Measurements from ENCODE around the gene TADA2A.
"Not testable (repeated sequence)": the region's sequence is repeated elsewhere in the genome, so short reads cannot be mapped to it uniquely, and the experiment has no call there.

TADA2A gene

DNA sequence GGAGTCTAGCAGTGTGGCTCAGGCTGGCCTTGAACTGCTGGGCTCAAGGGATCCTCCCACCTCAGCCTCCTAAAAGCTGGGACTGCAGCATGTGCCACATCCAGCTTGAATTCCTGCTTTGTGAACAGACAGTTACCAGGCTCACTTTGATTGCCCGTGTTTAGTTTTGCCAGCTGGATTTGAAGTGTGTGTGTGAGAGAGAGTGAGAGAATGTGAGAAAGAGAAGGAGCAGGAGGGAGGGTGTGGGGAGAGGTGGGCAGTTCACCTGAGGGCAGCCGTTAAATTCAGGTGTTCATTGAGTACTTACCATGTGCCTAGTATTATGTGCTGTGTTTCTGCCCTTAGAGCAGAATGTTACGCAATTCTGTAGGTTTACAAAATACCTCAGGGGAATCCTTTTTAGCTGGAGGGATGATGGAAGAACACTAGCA lies 87.7 kb downstream of the TADA2A start:
- no peak for DNase-seq

- no peak for DNase-seq
These were observed 88.3 kb downstream of the TADA2A start for GRCh38 chr17:37494971-37495370.

DNA sequence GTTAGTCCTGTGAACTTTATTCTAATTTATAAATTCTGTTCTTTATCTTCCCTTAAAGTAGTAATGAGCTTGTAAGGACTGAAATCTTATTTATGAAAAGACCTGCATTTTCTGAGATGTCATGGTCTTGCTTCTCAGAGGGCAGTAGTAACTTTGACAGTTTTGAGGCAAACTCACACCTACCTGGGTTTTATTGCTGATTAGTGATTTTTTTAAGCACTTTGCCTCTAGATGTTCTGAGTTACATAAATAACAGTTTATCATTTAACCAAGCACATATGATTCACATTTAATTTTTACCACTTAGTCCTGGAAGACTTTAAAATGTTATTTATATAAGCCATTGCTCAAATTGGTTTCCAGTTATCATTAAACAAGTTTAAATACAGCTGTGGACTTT lies 93.7 kb downstream of the TADA2A start:
- DNase-seq = no peak

DNA sequence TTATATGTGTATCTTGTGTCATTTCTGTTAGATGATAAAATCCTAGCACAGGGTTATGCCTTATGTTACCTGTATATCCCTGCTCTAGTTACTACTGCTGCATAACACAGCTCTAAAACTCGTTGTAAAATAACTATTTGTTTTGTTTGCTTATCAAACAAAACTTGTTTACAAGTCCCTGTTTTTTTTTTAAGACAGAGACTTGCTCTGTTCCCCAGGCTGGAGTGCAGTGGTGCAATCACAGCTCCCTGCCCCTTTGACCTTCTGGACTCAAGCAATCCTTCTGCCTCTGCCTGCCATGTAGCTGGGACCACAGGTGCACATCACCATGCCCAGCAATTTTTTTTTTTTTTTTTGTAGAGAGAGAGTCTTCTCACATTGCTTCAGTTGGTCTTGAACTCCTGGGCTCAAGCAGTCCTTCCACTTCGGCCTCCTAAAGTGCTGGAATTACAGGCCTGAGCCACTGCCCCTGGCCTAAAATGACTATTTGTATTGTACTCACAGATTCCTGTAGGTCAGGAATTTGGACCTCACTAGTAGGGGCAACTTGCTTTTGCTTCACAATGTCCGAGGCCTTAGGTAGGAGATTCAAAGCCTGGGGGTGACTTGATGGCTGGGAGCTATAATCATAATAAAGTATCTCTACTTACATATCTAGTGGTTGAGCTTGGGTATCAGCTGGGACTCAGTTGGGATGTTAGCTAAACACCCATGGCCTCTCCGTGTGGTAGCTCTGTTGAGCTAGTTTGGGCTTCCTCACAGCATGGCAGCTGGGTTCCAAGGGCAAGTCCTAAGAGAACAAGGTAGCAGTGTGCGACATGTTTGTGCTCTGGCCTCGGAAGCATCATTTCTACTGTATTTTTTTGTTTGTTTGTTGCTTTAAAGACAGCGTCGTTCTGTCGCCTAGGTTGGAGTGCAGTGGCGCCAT lies 95.6 kb downstream of the TADA2A start:
- DNase-seq = no peak

DNA sequence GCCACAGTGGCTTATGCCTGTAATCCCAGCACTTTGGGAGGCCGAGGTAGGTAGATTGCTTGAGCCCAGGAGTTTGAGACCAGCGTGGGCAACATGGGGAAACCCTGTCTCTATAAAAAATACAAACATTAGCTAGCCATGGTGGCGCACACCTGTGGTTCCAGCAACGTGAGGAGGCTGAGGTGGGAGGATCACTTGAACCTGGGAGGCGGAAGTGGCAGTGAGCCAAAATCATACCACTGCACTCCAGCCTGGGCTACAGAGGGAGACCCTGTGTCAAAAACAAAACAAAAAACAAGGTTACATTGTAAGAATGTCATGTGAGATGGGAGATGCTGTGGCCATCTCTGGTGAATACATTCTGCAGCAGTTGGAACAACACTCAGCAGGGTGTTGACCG lies 96.5 kb downstream of the TADA2A start:
- DNase-seq = no peak

DNA sequence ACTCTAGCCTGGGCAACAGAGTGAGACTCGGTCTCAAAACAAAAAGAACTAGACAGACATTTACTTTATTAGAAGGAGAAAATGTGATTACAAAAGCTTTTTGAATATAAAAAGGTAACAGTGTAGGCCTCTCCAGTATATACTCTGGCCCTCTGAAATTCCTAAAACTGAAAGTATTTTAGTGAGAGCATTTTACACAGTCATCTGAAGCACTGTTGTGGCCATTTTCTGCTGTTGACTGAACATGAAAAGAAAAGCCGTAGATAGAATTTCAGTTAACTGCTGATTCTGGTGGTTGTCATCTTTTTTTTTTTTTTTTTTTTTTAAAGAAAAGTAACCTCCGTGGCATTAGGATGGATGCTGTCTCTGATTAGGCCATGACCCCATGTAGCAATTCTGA lies 98.6 kb downstream of the TADA2A start:
- DNase-seq = no peak

- no peak for DNase-seq
These were observed 100.0 kb downstream of the TADA2A start for GRCh38 chr17:37506678-37507077.

- DNase-seq = no peak
These were observed 100.4 kb downstream of the TADA2A start for GRCh38 chr17:37507111-37507510.

- no peak for DNase-seq
These were observed 103.4 kb downstream of the TADA2A start for GRCh38 chr17:37510056-37510455.

GRCh38 chr17:37511642-37512041 lies 105.0 kb downstream of the TADA2A start:
- not testable (repeated sequence) for DNase-seq

- no peak for DNase-seq
These were observed 105.9 kb downstream of the TADA2A start for GRCh38 chr17:37512442-37513068.

DNA sequence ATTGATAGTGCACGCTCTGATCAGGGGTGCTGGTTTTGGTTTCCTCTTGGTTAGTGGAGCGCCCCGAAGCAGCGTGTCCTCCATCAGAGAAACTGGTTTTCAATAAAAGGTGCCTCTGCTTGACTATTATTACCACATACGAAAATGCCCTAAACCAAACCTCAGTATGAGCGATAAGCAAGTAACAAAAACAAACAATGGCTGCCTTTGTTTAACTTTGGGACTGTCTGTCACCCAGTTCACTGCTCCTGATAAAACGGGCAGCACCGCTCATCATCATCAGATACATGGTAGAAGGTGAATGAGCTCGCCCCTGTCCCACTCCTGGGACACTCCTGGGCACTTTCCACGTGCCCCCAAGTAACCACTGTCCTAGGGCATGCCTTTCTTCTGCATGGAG lies 107.0 kb downstream of the TADA2A start:
- DNase-seq = no peak

DNA sequence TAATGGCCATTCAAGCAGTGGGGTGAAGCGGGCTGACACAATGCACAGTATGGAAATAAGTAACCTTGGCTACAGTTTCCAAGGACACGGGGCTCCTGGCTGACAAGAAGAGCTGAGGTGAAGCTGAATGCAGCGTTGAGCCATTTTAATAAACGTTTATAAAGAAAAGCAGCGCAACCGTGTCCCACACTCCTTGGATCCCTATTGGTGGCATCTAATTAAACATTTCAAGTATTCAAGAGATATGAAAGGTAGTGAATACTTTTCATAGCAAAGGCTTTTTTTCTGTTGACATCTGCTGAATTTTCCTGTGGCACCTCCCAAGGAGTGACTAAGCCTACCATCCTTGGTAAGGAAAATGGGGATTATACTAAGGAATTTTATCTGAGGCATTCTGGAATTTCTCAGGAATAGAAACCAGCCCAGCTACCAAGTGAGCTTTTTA lies 109.5 kb downstream of the TADA2A start:
- DNase-seq = no peak

- no peak for DNase-seq
These were observed 111.2 kb downstream of the TADA2A start for GRCh38 chr17:37517881-37518280.

GRCh38 chr17:37518826-37519225 lies 112.1 kb downstream of the TADA2A start:
- DNase-seq = no peak

DNA sequence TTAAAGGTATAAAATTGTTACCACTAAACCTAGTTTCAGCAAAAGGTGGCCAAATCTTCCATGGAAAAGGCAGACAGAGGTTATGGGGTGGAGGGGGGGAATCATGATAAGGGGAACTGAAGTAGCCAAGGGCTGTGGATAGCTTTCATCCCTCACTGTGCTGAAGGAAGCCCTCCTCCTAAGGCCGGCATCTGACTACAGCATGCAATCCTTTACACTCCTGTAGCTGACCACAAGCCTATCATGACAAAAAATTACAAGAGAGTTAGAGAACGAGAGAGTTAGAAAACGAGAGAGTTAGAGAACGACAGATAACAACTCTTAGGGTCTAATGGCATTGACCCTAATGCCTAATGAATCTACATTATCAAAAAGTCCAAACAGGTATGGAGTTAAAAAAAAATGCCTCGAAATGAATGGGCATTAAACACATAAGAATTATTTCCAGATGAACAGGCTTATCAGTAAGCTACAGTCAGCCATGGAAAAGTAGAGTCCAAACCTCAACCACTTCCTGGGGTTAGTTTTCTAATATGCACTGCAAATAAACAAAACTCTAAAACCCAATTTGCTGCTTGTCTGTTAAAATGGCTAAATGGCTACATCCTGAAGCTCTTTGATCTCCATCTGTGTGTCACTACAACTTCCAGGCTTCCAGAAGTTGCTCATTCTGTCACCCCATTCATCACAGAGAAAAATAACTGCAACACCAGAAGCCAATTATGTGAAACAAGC lies 112.7 kb downstream of the TADA2A start:
- no peak for DNase-seq

GRCh38 chr17:37520174-37520573 lies 113.5 kb downstream of the TADA2A start:
- no peak for DNase-seq

- DNase-seq = no peak
These were observed 115.1 kb downstream of the TADA2A start for GRCh38 chr17:37521821-37522220.

DNA sequence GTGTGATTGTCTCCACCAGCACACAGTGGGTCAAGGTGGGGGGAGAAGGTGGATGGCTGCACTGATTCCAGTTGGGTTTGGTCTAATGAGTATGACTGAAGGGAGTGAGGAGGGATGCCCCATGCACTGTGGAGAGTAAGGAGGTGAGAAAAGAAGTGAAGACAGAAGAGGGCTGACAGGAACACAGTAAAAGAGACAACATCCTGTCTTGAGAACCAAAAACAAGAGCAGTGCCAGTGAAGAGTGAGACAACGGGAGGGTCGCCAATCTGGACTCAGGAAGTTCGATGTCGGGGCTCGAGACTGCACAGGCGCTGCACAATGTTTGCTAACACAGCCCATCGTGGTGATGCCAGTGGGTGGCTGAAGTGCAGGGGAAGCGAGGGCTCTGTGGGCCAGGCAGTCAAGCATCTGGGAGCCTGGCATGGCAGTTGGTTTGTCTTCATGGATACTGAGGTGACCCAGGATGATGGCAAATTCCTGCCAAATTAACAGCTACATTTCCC lies 117.1 kb downstream of the TADA2A start:
- no peak for DNase-seq

GRCh38 chr17:37527249-37527851 lies 120.7 kb downstream of the TADA2A start:
- DNase-seq = no peak
